Stimulated activated CD8-positive, alpha-beta memory T cell treated with anti-CD3 and anti-CD28 coated beads, Interleukin-7, amount 100 ng/mL, for 48 hours (primary cell): ENCODE data around the gene OR2W1.

Source experiments
- DNase-seq, 2 donors: peaks; one replicate each; pipeline ENCODE4 v3.0.0-alpha.2; 2020; ENCODE audit warnings: low read depth in 1 of 2; ENCODE audit errors: extremely low read depth in 1 of 2

OR2W1 gene, protein sequence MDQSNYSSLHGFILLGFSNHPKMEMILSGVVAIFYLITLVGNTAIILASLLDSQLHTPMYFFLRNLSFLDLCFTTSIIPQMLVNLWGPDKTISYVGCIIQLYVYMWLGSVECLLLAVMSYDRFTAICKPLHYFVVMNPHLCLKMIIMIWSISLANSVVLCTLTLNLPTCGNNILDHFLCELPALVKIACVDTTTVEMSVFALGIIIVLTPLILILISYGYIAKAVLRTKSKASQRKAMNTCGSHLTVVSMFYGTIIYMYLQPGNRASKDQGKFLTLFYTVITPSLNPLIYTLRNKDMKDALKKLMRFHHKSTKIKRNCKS

DNA sequence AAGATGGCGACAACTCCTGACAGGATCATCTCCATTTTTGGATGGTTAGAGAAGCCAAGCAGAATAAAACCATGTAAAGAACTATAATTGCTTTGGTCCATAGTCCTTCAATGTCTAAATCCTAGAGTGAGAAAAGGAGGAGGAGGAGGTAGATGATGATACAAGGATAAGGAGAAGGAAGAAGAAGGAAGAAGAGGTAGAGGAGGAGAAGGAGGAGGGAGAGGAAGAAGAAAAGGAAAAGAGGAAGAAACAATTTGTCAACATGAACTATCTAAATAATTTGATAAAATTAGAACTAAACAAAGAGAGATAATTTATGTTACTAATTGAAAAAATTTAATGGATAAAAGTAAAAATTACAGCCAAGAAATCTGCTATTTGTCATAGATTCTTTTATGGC is at the start of gene OR2W1:
TSS of gene OR2W1 (minus strand) at position 101 of the 400 bp plus-strand sequence. CDS start at position 101, 0 bp downstream.
- DNase-seq: no peak

- no peak for DNase-seq
Observed at GRCh38 chr6:29092957-29093356, 48.0 kb upstream of the OR2W1 start.

- DNase-seq: no peak
Observed at GRCh38 chr6:29087213-29087612, 42.2 kb upstream of the OR2W1 start, which contains the start of gene OR2B3. Gene OR2B3, minus strand, starts transcription at chr6:29087313. Its CDS starts 65 bp downstream, at chr6:29087248.

- DNase-seq: no peak
Observed at GRCh38 chr6:29082457-29082856, 37.5 kb upstream of the OR2W1 start.

GRCh38 chr6:29081312-29081711 is 36.3 kb upstream of the OR2W1 start:
- DNase-seq: no peak

GRCh38 chr6:29079203-29079602 is 34.2 kb upstream of the OR2W1 start:
- no peak for DNase-seq

DNA sequence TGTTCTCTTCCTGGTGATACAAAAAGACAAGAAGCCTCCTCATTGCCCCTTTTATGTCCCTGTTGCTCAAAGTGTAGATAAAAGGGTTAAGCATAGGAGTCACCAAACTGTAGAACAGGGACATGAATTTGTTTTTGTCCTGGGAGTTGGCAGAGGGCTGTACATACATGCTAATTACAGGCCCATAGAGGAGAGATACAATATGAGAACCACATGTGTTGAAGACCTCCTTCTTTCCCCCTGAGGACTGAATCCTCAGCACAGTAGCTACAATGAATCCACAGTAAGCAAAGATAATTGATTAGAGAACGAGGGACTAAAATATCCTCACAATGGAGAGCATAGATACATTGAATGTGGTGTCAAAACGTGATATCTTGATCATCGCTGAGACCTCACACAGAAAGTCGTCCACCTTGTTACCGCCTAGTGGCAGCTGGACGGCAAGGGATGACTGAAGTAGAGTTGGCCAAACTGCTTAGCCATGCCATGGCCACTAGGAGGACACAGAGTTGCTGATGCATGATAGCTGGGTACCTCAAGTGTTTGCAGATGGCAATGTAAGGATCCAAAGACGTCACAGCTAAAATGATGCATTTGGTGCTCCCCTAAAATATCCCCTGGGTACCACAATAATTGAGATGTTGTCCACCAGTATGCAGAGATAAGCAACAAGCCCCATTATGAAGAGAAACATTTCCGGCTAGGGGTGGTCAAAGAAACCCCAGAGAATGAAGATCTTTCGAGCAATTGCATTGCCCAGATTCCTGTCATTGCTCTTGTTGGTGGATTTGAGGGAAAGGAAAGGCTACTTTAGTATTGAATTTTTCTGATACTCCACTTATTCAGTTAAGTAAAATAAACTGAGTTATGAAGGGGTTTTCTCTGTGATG is 27.1 kb upstream of the OR2W1 start:
- peak in 1 of 2 donors; percentile 3 for DNase-seq

- no peak for DNase-seq
Observed at GRCh38 chr6:29051680-29052079, 6.7 kb upstream of the OR2W1 start.

- no peak for DNase-seq
Observed at GRCh38 chr6:29035951-29036350, 9.0 kb downstream of the OR2W1 start.

- DNase-seq: no peak
Observed at GRCh38 chr6:29028821-29029220, 16.2 kb downstream of the OR2W1 start.

DNA sequence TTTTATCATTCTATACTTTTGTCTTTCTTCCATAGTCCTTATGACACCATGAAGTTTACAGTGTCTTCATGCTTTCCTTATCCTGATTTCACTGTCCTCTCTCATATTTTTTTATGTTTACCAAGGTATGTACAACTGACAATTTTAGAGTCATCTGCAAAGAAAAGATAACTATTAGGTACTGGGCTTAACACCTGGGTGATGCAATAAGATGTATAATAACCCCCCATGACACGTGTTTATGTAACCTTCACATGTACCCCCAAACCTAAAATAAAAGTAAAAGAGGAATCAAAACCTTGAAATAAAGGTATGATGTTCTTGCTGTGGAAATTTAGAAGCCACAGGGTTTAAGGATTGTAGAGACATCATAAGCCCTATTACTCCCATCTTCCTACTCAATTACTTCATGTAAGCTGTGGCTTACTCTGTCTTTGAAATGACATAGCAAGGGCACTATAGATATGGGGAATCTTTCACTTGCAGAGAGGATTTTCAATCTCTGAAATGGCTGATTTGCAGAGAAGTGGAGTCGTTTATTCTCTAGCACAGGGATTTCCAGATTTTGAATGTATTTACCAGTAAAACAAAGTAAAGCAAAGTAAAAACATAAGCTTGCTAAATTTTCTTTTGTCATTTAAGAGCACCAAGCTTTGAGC is 18.9 kb downstream of the OR2W1 start:
- no peak for DNase-seq

GRCh38 chr6:29021434-29021833 is 23.5 kb downstream of the OR2W1 start:
- no peak for DNase-seq

DNA sequence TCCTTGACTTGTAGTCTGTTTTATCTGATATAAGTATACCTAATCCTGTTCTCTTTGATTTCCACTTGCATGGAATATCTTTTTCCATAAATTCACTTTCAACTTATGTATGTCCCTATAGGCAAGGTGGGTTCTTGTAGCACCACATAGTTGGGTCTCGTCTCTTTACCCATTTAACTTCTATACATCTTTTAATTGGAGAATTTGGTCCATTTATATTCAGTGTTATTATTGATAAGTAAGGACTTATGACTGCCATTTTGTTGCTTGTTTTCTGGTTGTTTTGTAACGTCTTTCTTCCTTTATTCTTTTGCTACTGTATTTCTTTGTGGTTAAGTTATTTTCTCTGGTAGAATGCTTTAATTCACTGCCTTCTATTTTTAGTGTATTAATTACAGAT is 25.3 kb downstream of the OR2W1 start:
- no peak for DNase-seq

GRCh38 chr6:29017428-29017802 is 27.6 kb downstream of the OR2W1 start:
- DNase-seq: no peak

- DNase-seq: peak in 1 of 2 donors; percentile 64
Observed at GRCh38 chr6:29016559-29017427, 28.2 kb downstream of the OR2W1 start.

DNA sequence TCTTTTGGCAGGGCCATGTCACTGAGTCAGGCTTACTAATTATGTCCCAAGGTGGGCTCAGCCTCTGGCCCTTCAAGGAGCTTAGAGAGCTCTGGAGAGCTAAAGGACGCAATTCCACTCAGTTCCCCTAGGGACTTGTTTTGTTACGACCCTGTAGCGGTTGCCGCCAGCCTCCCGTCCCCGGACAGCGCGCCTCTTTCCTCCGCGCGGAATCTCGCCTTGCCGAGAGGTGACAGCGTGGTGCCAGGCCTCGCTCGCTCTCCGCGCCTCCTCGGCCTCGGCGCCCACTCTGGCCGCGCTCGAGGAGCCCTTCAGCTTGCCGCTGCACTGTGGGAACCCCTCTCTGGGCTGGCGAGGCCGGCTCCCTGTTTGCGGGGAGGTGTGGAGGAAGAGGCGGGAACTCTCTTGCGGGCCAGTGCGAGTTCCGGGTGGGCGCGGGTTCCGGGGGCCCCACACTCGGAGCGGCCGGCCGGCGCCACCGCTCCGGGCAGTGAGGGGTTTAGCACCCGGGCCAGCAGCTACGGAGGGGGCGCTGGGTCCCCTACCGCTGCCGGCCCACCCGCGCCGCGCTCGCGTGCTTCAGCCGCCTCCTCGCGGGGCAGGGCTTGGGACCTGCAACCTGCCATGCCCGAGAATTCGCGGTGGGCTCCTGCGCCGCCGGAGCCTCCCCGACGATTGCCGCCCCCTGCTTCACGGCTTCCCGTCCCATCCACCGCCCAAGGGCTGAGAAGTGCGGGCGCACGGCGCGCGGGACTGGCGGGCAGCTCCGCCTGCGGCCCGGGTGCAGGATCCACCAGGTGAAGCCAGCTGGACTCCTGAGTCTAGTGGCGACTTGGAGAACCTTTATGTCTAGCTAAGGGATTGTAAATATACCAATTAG is 30.0 kb downstream of the OR2W1 start:
- DNase-seq: no peak

GRCh38 chr6:29011276-29011734 is 33.7 kb downstream of the OR2W1 start:
- peak in 1 of 2 donors; percentile 25 for DNase-seq

- DNase-seq: no peak
Observed at GRCh38 chr6:29009358-29009757, 35.6 kb downstream of the OR2W1 start.

- DNase-seq: no peak
Observed at GRCh38 chr6:29008089-29008488, 36.9 kb downstream of the OR2W1 start.
